Skeletal muscle satellite cell (primary cell): ENCODE data around the gene RPL14. TPM values are rescaled to one million over a fixed set of nuclear protein-coding genes. Genes with fewer than 3 reads are reported as not detected.

Experiments
- H3K27me3 ChIP-seq: 2 replicates; pipeline ENCODE4 v1.7.0; 2013; ENCODE audit warnings: low read length; ENCODE audit not compliant: control insufficient read depth, insufficient read depth
- H3K36me3 ChIP-seq: 2 replicates; pipeline ENCODE4 v1.7.0; 2013; ENCODE audit warnings: mild to moderate bottlenecking, control low read depth, low read length; ENCODE audit not compliant: insufficient read depth
- H3K4me1 ChIP-seq: 2 replicates; pipeline ENCODE4 v1.7.0; 2013; ENCODE audit warnings: low read length; ENCODE audit not compliant: control insufficient read depth, insufficient read depth
- H3K4me2 ChIP-seq: 2 replicates; pipeline ENCODE4 v1.7.0; 2013; ENCODE audit warnings: mild to moderate bottlenecking, low read length
- H3K4me3 ChIP-seq: 2 replicates; pipeline ENCODE4 v1.7.0; 2013; ENCODE audit warnings: low read length
- H3K9ac ChIP-seq: 2 replicates; pipeline ENCODE4 v1.7.0; 2013; ENCODE audit warnings: mild to moderate bottlenecking, low read depth, low read length, moderate library complexity
- H3K9me3 ChIP-seq: replicated peaks from 2 replicates; pipeline ENCODE4 v1.7.0; 2013; ENCODE audit warnings: mild to moderate bottlenecking, control low read depth, low read length
- small RNA-seq: library from RNA; depleted of rRNA; stranded (forward); fragments of <200 nt; gene quantifications from one replicate; pipeline ENCODE3, GENCODE V24; 2012

Gene RPL14

DNA sequence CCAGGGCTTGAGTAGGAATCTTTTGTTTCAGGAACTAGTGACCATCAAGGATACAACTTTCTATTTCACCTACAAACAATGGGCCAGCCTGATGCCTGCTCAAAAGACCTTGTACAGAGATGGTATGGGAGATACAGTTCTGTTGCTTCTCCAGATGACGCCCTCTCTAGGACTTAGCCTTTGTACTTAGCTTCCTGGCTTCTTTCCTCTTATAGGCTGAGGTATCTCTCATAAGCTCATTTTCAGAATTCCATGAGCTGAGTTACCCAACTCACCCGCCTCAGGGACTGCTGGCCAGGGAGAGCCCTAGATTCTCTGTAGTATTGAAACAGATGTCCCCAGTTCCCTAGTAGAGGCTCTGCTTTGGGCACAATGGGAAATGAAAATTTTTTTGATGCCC lies 40.1 kb downstream of the RPL14 start:
- Histone ChIP-seq H3K9ac (no peak overlapping the region), H3K4me3 (no peak overlapping the region), H3K36me3 (no peaks in the 10 kb centered on the region), H3K4me2 (no peak overlapping the region), H3K4me1 (no peaks in the 10 kb centered on the region), H3K9me3 (no peaks in the 10 kb centered on the region), H3K27me3 (no peaks in the 10 kb centered on the region)

DNA sequence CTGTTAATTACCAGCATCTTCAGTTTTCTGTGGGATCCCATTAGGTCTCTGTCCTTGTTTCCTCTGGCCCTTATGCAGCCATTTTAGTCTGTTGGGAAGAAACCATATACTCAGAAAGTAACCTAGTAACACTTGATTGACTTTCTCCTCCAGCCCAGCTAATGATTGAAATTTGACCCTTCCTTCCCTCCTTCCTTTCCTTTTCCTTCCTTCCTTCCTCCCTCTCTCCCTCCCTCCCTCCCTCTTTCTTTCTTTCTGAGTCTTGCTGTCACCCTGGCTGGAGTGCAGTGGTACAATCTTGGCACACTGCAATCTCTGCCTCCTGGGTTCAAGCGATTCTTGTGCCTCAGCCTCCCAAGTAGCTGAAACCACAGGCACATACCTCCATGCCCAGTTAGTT lies 42.8 kb downstream of the RPL14 start:
- Histone ChIP-seq H3K9ac (no peak overlapping the region), H3K4me3 (no peak overlapping the region), H3K9me3 (no peaks in the 10 kb centered on the region), H3K27me3 (no peaks in the 10 kb centered on the region), H3K4me1 (peaks cover 6% of the 10 kb centered on the region), H3K36me3 (no peaks in the 10 kb centered on the region), H3K4me2 (no peak overlapping the region)

DNA sequence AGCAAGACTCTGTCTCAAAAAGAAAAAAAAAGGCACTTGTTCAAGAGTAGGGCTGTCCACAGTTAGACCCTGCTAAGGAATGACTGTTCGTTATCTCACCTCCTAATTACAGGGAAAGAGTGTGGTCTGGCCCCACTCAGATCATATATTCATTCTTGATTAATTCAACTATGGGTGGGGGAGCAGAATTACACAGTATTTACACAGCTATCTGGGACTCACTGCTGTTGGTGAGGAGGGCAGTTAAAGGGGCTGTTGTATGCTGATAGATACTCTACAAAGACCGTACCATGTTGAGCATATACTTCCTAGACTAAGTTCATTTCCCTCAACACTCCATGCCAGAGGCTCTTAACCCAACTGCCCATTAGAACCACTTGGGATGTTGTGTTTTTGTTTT lies 44.9 kb downstream of the RPL14 start:
- Histone ChIP-seq H3K4me2 (no peak overlapping the region), H3K4me1 (peaks cover 16% of the 10 kb centered on the region), H3K27me3 (no peaks in the 10 kb centered on the region), H3K36me3 (no peaks in the 10 kb centered on the region), H3K9ac (no peak overlapping the region), H3K4me3 (no peak overlapping the region), H3K9me3 (no peaks in the 10 kb centered on the region)

DNA sequence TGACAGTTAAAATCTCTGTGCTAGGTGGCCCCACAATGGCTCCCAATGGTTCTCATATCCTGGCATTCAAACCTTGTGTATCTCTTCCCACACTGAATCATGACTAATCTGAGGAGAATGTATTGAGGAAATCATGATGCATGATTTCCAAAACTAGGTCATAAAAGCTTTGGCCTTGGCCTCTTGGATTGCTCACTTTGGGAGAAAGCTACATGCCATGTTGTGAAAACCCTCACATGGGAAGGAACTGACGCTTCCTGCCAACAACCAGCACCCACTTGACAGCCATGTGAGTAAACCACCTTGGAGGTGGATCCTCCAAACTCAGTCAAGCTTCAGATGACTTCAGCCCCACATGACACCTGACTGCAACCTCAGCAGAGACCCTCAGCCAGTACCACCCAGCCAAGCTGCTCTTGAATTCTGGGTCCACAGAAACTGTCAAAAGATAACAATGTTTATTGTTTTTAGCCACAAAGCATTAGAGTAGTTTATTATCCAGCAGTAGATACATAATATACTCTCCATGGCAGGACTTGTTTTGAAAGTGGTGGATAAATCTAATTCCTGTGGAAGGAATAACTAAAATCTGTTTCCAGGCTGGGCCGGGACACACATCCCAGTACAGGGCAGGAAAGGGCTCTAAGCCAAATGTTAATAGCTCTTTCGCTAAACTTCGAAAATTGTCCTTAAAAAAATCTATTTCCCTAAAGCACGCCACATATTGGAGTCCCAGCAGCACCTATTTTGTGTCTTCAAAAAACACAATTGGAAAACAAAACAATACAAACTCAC lies 47.7 kb downstream of the RPL14 start:
- H3K4me1 ChIP-seq, result peaks cover 16% of the 10 kb centered on the region
- no peaks in the 10 kb centered on the region for H3K27me3 ChIP-seq
- H3K9me3 ChIP-seq, result no peaks in the 10 kb centered on the region
- peak overlapping the region; percentile 62 for H3K9ac ChIP-seq
- H3K4me3 ChIP-seq, result no peak overlapping the region
- H3K36me3 ChIP-seq, result no peaks in the 10 kb centered on the region
- H3K4me2 ChIP-seq, result peak overlapping the region; percentile 97

DNA sequence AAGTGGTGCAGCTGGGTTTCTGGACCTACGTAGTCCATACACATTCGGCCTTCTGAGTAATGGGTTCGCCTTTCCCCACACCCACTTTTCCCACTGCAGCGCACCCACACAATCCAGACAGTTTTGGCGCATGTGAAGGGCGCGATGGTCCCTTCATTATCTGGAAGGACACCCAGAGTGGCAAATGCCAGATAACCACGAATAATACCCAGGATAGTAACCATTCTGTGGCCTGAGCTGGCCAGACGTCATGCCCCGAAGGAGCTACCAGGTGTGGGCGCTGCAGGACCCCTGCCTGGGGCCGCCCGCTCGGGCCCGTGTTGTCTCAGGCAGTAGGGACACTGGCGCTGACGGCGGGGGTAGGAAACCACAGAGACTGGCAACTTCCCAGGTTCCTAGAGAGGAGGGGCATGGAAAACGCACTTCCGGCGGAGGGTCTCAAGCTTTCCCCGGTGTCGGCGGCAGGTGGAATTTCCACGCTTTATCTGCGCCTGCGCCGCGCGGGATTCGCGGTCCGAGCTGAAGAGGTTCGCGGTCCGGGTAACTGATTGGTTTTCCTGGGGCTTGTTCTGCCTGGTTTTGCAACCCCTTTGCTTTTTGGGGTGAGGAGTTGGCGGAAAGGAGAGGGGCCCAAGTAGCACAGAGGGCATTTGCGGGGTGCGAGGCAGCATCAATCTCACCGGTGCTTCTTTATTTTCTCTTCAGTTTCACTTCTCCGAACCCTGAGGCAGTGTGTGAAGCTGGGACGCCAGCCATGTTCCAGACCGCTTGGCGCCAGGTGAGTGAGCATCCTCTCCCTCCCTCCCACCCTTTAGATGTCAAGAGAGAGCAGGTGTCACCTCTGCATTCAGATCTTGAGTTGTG lies 48.7 kb downstream of the RPL14 start, which contains the start of gene ZNF620:
ZNF620 (plus strand) TSS at position 441 of the 864 bp plus-strand sequence; CDS start at position 755, 314 bp downstream.
- peak within 1 kb of the TSS; percentile 97 for H3K4me2 ChIP-seq
- H3K27me3 ChIP-seq, result no peaks in the 10 kb centered on the region
- peaks cover 16% of the 10 kb centered on the region for H3K4me1 ChIP-seq
- peak within 1 kb of the TSS; percentile 72 for H3K4me3 ChIP-seq
- peak within 1 kb of the TSS; percentile 62 for H3K9ac ChIP-seq
- no peaks in the 10 kb centered on the region for H3K36me3 ChIP-seq
- no peaks in the 10 kb centered on the region for H3K9me3 ChIP-seq

DNA sequence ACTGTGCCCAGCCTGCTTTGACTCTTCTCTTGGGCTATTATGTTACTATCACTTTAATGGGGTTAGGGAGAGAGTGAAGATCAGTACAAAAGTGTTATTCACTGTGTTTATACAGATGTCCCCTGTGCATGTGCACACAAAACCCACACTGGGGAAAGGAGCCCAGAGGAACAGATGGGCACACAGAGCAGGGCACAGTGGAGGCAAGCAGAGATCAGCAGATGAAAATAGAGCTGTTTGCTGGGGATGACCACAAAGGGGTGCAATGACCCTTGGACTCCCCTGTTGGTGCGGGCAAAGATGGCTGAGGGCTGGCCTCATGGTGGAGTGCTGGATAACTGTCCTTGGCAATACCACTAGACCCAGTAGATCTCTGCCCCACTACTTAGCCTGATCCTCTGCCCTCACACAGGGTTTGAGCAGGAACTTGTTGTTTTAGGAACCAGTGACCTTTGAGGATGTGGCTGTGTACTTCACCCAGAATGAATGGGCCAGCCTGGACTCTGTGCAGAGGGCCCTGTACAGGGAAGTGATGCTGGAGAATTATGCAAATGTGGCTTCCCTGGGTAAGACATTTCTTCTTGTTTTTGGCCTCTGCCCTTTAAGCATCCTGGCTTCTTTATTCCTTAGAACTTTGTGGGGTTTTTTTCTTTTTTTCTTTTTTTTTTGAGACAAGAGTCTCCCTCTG lies 54.0 kb downstream of the RPL14 start:
- Histone ChIP-seq H3K36me3 (no peaks in the 10 kb centered on the region), H3K4me3 (no peak overlapping the region), H3K9me3 (no peaks in the 10 kb centered on the region), H3K4me1 (no peaks in the 10 kb centered on the region), H3K9ac (no peak overlapping the region), H3K4me2 (no peak overlapping the region), H3K27me3 (no peaks in the 10 kb centered on the region)

DNA sequence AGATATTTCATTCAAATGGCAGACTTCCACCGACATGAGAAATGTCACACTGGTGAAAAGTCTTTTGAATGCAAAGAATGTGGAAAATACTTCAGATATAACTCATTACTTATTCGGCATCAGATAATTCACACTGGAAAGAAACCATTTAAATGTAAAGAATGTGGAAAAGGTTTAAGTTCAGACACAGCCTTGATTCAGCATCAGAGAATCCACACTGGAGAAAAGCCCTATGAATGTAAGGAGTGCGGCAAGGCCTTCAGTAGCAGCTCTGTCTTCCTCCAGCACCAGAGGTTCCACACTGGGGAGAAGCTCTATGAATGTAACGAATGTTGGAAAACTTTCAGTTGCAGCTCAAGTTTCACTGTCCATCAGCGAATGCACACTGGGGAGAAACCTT lies 59.1 kb downstream of the RPL14 start:
- no peak overlapping the region for H3K4me2 ChIP-seq
- no peak overlapping the region for H3K9ac ChIP-seq
- no peak overlapping the region for H3K4me3 ChIP-seq
- no peaks in the 10 kb centered on the region for H3K36me3 ChIP-seq
- H3K27me3 ChIP-seq, result no peaks in the 10 kb centered on the region
- no peaks in the 10 kb centered on the region for H3K9me3 ChIP-seq
- H3K4me1 ChIP-seq, result no peaks in the 10 kb centered on the region

DNA sequence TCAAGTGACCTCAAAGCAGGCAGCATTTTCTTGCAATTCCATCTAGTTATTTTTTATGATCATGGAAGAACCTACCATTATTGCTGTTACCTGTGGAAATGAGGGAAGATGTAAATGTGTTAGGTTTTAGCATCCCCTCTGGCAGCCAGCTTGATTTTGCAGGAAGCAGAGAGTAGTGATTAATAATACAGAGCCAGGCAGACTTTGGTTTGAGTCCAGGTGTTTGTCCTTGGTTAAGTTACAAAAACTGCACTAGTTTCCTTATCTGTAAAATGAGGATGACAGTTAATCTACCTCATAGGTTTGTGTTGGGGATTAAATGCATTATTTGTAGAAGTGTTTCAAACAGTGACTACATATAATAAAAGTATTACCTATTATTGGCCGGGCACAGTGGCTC lies 60.9 kb downstream of the RPL14 start:
- no peak overlapping the region for H3K4me3 ChIP-seq
- no peaks in the 10 kb centered on the region for H3K4me1 ChIP-seq
- H3K9ac ChIP-seq, result no peak overlapping the region
- no peaks in the 10 kb centered on the region for H3K36me3 ChIP-seq
- H3K27me3 ChIP-seq, result no peaks in the 10 kb centered on the region
- no peak overlapping the region for H3K4me2 ChIP-seq
- no peaks in the 10 kb centered on the region for H3K9me3 ChIP-seq

Small RNA genes within 50 kb of the gene (small RNA-seq; reads per million reads assigned to genes)
- gene RNU5B-2P, result not detected
